KG1 (cell line): Measurements from ENCODE around the gene HMGCS1.
"Not testable (repeated sequence)": the region's sequence is repeated elsewhere in the genome, so short reads cannot be mapped to it uniquely, and the experiment has no call there.

Source experiments
- DNase-seq: peaks from one replicate; lab custom pipeline; 2025; lab: John Stamatoyannopoulos, UW

Gene HMGCS1

DNA sequence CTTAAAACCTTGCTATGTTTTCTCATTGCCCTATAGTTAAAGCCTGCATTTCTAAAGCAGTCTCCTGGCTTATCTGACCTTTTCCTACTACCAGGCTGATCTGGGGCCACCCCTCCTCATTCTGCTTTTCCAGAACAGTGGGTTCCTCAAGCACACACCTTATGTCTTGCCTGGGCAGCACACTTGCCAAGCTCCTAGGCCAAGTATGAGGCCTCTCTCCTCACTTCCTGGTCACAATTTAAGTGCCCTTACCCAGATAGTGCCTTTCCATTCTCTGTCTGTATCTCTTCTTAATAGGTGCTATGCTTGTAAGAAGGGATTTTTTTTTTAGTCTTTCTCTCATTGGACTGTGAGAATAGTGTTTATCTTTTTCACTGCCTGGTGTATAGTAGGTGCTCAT lies 39.7 kb downstream of the HMGCS1 start:
- no peak for DNase-seq

DNA sequence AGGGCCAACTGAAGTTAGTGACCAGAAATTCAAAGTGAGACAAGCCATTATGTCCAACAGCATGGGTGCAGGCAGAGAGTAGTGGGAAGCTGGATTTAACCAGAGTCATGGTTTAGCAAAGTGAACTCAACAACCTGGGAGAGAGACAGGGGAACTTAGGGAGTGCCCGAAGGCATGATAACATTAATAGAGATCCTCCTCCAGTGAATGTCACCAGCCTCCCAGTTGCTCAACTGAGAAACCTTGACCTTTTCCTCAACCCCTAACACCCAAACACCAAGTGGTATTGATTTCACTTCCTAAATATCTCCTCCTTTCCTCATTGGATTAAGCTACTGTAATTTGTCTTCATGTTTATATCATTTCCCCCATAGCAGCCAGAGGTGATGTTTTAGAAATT lies 42.6 kb downstream of the HMGCS1 start:
- DNase-seq, result no peak

DNA sequence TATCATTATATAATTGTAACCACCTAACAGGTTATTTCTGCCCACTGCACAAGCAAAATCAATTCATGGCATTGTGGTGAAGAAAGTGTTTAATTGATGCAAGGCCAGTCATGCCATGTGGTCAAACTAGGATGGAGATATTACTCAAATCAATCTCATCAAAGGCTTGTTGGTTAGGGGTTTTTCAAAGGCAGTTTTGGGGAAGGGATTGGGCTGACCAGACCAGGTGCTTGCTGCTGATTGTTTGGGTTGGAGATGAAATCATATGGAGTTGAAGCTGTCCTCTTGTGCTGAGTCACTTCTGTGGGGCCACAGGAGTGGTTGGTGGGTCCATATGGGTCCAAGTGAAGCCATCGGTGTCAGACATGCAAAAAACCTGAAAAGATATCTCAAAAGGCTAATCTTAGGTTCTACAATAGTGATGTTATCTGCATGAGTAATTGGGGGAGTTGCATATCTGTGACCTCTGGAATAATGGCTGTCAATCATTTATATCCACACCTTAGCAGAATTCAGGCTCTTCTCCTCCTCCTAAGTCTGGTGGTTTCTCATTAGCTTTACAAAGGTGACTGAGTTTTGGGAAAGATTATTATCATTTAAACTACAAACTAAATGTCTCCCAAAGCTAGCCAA lies 44.9 kb downstream of the HMGCS1 start:
- DNase-seq, result no peak

DNA sequence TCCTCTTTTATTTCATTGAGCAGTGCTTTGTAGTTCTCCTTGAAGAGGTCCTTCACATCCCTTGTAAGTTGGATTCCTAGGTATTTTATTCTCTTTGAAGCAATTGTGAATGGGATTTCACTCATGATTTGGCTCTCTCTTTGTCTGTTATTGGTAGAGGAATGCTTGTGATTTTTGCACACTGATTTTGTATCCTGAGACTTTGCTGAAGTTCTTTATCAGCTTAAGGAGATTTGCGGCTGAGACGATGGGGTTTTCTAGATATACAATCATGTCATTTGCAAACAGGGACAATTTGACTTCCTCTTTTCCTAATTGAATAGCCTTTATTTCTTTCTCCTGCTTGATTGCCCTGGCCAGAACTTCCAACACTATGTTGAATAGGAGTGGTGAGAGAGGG lies 50.9 kb downstream of the HMGCS1 start:
- not testable (repeated sequence) for DNase-seq

DNA sequence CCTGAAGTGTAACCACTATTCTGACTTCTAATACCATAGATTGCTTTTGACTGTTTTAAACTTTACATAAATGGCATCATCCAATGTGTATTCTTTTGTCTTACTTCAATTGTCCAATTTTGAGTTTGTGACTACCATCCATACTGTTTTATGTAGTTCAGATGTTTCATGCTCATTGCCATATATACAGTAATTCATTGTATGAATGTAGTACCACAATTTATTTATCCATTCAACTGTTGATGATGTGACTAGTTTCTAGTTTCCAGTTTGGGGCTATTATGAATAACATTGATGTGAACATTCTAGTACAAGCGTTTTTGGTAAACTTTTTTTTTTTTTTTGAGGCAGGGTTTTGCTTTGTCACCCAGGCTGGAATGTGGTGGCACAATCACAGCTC lies 55.1 kb downstream of the HMGCS1 start:
- DNase-seq, result no peak

DNA sequence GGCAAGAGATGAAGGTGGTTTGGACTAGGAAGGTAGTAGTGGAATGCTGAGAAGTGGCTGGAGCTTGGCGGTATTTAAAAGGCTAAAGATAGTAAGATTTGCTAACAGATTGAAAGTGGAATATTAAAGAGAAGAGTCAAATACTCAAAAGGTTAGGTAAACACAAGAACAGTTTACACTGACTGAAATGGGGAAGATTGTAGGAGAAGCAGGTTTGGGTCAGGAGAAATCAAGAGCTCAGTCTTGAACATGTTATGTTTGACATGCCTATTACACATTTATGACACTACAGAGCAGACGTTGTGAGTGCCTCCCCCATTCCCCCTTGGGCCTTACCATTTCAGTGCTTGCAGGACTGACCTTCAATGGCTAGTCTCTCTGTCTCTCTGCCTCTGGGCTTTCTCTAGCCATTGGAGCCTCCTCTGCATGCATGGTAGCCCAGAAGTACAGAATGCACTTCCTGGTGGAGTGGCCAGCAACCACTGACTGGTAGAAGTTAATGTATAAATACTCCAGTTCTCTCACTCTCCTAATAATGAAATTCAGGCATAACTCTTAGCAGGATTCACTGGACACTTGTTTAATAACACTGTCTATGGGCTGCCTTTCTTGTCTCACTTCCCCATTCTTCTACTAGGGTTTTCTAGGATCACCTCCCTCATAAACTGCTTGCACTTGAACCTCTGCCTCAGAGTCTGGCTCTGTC lies 56.8 kb downstream of the HMGCS1 start:
- DNase-seq, result no peak

DNA sequence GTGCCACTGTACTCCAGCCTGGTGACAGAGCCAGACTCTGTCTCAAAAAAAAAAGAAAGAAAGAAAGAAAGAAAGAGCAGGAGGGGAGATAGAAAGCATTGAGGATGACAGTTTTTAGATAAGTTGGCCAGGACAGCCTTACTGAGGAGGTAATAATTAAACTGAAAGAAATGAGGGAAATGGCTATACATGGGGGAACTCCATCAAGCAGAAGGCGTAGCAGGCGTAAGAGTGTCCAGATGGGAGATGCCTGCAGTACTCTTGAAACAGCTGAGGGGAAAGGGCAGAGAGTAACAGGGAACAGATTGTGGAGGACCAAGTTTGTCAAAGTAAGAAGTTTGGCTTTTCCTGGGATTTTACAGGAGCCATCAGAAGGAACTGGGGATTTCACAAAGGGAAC lies 57.5 kb downstream of the HMGCS1 start:
- DNase-seq, result no peak

DNA sequence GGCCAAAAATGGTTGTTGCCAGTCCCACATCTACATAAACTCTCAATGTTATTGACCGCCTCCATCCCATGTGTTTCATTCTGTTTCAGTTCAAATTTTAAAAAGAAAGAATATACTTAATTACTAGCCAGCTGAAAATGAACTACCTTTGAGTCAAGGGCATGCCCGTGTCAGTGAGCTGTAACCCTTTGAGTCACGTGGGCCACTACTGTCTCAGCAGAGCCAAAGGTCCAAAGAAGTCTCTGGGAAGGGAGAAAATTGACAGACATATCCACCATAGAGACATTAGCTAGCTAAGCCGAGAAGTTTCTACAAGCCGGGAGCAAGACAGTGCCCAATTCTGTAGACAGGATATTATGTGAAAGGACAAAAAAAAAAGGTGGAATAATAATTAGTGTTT lies 61.5 kb downstream of the HMGCS1 start:
- DNase-seq, result no peak

DNA sequence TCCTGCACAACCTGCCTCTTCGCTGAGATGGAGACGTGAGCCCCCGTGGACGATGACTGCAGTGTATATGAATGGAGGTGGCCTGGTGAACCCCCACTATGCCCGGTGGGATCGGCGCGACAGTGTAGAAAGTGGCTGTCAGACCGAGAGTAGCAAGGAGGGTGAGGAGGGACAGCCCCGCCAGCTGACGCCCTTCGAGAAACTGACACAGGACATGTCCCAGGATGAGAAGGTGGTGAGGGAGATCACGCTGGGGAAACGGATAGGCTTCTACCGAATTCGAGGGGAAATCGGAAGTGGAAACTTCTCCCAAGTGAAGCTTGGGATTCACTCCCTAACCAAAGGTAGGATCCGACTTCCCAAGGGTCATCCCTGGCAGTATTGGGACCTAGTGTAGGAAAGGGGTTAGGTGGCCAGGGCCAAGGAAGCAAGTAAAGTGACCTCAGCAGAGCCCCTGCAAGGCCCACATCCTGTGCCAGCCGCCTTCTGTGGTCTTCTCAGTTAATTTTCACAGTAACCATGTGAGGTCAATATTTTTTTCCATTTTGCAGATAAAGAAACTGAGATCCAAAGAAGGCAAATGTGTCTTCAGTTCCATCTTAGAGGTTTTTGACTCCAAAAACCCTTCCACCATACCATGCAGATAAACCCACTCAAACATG lies 67.4 kb downstream of the HMGCS1 start:
- no peak for DNase-seq

DNA sequence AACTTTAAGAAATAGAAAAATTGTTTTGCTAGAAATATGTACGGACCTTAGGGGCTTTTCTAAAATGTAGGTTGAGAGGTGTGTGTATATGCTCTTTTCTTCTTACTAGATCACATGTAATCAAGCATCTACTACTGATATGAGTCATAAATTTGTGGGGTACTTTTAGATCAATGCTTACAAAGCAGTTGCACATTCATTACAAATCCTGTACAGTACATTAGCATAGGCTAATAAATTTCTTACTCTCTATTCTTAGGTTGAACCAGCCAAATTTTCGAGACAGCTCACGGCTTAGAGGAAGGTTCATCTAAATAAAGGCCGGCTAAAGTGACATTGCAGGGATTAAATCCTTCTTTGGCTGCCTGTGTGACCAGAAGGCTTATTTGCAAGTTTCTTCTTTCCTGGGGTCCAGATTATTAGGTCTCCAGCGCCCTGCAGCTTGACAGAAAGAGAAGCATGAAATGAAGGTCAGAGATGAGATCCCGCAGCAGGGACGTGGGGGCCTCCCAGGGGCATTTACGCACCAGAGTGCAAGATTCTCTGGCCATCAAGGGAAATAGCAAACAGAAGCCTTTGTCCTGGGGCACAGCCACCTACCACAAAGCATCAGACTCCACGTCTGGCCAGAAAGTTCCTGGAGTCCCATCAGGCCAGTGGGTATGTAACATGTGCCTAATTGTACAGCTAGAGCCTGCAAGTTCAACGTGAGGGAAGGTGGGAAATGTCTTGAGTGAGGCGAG lies 68.2 kb downstream of the HMGCS1 start:
- no peak for DNase-seq

DNA sequence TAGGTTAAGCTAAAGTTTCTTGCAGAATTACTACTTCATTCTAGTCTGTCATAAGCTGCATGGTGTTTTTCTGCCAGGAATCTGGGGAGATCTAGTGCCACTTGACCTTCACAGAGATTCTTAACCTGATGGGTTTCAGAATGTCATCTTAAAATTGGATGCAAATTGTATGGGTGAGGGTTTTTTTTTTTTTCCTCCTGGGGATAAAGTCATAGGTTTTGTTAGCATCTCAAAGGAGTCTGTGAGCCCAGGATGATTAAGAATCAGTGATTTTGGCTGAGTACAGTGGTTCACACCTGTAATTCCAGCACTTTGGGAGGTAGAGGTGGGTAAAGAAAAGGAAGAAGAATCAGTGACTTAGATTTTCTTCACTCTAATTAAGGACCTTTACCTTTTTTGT lies 69.9 kb downstream of the HMGCS1 start:
- no peak for DNase-seq

DNA sequence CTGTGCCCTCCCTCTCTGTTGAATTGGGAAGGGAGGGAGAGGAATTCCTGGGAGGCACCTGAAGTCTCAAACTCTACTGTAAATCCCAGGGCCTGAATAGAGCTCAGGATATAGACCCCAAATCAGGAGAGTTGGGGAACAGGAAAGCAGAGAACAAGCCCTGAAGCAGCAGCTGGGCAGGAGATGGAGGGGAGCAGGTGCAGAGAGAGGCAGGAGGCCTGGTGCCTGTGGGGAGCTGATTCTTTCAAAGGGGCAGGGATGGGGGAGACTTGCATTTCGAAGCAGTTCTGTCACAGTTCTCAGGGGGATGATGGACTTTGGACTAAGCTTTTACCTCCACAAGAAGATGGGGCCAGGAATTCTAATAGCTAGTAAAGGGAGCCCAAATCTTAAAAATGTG lies 71.0 kb downstream of the HMGCS1 start:
- no peak for DNase-seq
